ENCODE data around the gene LINGO1. TPM values are rescaled to one million over a fixed set of nuclear protein-coding genes. Genes with fewer than 3 reads are reported as not detected.

The LINGO1 gene
- total RNA-seq, 4 donors from 2014 or later = 0.49 to 1.1 (median 0.54) TPM

DNA sequence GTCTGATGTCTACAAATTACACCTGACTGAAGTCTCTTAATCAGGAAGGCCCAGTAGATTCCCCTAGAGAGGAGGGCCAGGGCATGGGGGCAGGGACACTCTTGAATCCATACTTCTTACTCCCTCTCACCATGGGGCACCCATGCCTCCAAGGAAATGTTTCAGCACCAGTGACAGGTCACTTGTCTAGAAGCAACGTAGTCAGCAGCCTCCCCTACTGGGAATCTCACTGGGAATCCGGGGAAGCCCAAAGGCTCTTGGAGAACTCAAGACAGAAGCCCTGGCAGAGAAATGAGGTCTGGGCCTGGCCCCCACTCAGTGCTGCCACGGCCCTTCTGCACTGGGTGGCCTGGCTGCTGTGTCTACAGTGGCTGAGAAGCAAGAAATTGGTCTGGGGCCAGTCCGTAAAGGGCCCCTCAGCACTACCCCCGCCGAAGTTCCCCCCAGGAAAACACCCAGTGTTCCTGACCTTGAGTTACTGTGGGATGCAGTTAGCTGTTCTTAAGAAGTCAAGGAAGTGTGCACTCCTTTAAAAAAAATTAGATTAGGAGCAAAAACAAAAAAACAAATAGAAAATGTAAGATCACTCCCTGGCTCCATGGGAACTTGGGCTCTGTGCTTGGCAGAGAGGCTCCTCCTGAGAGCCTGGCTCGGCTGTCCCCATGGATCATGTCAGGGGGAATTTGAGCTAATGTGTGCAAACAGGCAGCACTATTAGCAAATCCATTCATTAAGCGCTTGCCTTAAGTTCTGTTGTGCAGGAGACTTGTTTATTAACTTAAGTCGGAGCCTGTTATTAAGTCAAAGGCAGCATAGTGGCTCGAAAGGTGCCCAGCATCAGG lies 5.4 kb upstream of the LINGO1 start:
- TF ChIP-seq, protein P1, sequence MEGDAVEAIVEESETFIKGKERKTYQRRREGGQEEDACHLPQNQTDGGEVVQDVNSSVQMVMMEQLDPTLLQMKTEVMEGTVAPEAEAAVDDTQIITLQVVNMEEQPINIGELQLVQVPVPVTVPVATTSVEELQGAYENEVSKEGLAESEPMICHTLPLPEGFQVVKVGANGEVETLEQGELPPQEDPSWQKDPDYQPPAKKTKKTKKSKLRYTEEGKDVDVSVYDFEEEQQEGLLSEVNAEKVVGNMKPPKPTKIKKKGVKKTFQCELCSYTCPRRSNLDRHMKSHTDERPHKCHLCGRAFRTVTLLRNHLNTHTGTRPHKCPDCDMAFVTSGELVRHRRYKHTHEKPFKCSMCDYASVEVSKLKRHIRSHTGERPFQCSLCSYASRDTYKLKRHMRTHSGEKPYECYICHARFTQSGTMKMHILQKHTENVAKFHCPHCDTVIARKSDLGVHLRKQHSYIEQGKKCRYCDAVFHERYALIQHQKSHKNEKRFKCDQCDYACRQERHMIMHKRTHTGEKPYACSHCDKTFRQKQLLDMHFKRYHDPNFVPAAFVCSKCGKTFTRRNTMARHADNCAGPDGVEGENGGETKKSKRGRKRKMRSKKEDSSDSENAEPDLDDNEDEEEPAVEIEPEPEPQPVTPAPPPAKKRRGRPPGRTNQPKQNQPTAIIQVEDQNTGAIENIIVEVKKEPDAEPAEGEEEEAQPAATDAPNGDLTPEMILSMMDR (IDR thresholded peaks at IDR 0.05; ENCODE audit: low read depth) = no peak

DNA sequence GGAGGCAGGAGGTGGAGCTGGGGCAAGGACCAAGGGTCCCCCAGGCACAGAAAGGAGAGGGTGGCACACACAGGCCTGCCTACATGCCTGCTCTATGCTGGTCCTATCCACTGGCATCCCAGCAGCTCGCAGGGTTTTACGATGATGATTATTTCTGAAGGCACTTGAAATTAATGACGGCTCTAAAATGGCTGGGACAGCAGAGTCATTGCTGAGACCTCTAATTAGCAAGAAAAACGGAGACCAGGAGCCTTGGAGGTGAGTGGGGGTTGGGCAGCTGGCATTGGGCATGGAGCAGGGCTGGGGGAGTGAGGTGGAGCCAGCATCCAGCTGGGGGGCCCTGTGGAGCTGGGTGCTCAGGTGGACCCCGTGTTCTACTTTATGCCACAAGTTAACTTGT lies 3.5 kb upstream of the LINGO1 start:
- TF ChIP-seq, protein P1 (IDR thresholded peaks at IDR 0.05; ENCODE audit: low read depth) = no peak

DNA sequence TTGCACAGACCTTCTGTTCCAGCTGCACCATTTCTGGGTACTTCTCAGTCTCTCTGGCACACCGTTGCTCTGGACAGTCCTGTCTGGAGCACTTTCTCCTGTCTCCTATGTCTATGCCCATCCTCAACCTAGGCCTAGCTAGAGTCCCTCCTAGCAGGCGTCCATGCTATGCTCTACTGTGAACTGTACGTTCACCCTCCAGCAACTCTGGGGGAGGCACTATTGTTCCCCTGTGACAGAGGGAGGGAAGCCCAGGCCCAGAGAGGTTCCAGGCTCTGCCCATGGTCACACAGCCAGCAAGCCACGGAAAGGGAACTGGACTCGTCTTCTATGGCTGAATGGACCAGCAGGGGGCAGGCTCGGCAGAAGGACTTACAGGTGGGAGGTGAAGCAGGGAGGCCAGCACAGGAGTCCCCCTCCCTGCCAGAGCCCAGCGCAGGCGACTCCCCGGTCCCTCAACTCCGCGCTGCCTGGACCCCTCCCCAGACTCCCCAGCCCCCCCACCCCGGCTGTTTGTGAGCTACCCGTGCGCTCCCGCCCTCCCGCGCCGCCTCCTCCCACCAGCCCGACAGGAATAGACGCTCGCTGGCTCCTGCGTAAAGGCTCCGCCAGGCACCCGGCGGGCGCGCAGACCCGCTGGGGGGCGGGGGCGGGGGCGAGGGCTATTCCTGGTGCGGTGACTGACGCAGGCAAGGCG lies 1.7 kb upstream of the LINGO1 start:
- TF ChIP-seq, protein P1 (IDR thresholded peaks at IDR 0.05; ENCODE audit: low read depth) = no peak

DNA sequence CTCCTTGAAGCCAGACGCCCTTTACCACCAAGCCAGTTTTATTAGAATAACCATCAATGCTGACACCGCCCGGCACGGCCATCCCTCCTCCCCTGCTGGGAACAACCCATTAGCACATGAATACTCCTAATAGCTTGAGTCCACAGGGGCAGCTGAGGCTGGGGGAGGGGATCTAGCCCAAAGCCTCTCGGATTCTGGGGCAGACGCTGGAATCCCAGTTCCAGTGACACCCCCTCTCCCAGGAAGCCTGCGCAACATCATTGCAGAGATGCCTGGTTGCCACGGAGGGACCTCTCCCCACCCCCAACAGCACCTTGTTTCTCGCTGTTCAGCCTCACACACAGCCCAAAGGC lies 1.2 kb upstream of the LINGO1 start:
- TF ChIP-seq, protein P1 (IDR thresholded peaks at IDR 0.05; ENCODE audit: low read depth) = no peak

DNA sequence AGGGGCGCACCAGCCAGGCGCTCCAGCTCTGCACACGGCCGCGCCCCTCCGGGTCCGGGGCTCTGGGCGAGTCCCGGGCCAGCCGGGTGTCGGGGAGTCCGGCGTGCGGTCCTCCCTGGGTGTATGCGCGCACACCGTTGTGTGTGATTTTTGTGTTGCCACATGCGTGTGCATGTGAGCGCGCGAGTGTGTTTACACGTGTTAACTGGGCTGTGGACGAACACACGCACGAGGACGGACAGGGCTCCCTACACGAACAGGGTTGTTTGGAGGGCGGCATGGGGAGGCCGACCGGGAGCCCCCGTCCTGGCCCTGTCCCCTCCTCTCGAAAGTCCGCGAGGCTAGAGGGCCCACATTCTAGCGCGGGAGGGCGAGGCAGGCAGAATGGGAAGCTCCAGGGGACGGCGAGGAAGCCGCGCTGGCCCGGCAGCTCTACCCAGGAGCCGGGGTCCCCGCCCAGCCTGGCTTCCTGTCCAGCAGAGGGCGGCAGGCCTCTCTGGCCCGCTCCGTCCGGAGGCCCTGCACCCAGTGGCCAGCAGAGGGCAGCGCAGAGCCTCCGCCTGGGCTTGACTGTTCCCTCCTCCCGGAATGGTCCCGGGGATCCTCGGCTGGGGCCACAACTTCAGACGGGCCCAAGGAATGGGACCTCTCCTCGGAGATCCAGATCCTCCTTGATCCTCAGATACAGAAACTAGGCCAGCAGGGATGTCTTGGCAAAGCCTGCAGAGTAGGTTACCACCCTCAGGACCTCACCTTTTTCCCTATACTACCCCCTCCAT lies 611 bp upstream of the LINGO1 start:
- TF ChIP-seq, protein P1 (IDR thresholded peaks at IDR 0.05; ENCODE audit: low read depth) = no peak

DNA sequence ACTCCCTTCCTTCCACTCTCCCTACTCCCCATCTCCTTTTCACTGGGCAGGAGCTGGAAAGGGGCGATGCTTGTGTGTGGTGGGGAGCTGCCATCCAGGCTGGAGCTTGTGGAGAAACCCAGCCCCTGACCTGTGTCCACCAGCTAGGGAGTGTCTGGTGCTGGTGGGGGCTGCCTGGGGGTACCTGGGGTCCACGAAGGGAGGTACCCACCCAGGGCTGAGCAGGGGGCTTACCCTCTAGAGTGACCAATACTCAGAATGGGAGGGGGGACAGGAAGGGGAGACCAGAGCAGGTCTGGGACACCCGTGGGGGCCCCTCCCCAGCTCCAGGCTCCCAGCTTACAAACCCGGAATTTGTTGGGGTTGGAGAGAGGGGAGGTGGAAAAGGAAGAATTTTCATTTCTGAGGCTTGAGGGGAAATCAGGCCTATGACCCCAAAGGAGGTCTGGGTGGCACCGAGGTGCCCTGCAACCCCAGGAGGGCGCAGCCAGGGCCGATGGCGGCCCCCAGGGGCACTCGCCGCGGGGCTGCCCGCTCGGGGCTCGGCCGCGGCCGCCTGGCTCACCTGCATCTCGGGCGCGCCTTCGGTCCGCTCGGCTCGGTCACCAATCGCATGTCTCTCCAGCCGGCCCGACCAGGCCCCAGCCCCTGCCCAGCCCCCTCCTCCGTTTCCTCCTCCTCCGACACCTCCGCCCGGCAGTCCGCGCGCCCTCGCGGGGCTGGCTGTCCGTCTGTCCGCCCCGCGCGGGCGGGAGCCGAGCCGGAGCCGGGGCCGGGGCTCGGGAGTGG lies 773 bp downstream of the LINGO1 start:
- TF ChIP-seq, protein P1 (IDR thresholded peaks at IDR 0.05; ENCODE audit: low read depth) = no peak

All from subcutaneous adipose tissue (tissue), 4 donors.